HG03565 (cell line): ENCODE data around the gene IL17REL.

Source experiments
- ATAC-seq: cut with Tn5 transposase; IDR thresholded peaks from one replicate; pipeline ENCODE4 v1.9.1; 2021; ENCODE audit warnings: mild to moderate bottlenecking, moderate library complexity; ENCODE audit not compliant: unreplicated experiment

Gene IL17REL

GRCh38 chr22:50046481-50047245, 34.1 kb upstream of the IL17REL start:
- ATAC-seq: no peak

DNA sequence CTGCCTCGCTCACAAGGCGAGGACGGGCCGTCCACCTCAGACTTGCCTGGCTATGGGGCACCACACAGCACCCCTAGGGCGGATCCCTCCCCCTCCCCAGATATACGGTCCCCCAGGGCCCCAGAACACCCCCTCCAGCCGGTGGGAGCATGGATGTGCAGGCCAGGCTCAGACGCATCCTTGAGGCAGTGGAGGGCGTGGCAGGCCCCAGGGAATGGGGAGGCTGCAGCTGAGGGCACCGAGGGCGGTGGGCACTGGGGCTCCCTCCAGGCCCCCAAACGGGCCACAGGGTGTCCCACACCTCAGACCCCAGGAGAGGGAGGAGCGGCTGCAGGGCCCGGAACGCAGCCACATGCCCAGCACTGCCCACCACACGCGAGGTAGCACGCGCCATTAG, 33.5 kb upstream of the IL17REL start:
- ATAC-seq: no peak

- ATAC-seq: no peak
Observed at GRCh38 chr22:50045211-50046018, 32.9 kb upstream of the IL17REL start.

DNA sequence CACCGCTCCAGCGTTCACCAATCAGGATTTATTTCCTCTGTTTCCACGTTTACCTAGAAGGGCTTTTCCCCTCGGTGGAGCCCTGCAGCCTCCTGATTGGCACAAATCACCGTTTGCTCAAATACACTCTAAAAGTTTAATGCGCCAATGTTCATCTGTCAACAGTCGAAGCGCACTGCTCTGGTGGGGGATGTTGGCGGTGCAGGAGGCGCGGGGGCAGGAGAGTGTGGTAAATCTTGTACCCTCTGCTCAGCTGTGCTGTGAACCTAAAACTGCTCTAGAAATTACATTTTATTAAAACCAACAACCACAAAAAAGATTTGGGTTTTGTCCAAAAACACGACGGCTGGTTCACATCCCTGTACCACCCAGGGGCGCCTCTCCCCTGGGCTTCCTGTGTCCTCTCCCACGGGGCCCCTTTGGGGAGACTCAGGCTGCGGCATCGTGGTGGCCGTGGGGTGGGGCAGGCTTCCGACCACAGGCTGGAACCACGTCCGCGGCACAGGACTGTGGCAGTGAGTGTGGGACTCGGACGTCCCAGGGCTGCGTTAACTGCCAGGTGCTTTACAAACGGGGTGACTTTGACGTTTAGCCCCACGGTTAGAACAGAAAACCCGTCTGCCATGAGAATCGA, 32.0 kb upstream of the IL17REL start:
- ATAC-seq: no peak

- no peak for ATAC-seq
Observed at GRCh38 chr22:50041361-50042065, 28.9 kb upstream of the IL17REL start.

DNA sequence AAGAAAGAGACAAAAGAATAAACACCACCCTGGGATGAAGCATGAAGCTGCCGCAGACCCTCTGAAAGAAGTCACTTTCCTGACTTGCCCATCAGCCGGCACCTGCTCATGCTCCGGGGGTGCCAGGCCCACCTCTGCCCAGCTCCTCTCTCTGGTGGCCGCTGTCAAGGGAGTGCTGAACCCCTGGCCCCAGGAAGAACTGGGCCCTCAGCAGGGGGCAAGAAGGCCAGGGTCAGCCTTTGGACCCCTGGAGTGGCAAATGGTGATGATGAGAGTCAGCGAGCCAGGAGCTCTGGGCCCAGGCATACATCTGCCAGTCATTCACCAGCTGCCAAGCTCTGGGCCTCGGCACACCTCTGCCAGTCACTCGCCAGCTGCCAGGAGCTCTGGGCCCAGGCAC, 28.2 kb upstream of the IL17REL start:
- ATAC-seq: no peak

GRCh38 chr22:50039669-50040443, 27.3 kb upstream of the IL17REL start:
- ATAC-seq: no peak

DNA sequence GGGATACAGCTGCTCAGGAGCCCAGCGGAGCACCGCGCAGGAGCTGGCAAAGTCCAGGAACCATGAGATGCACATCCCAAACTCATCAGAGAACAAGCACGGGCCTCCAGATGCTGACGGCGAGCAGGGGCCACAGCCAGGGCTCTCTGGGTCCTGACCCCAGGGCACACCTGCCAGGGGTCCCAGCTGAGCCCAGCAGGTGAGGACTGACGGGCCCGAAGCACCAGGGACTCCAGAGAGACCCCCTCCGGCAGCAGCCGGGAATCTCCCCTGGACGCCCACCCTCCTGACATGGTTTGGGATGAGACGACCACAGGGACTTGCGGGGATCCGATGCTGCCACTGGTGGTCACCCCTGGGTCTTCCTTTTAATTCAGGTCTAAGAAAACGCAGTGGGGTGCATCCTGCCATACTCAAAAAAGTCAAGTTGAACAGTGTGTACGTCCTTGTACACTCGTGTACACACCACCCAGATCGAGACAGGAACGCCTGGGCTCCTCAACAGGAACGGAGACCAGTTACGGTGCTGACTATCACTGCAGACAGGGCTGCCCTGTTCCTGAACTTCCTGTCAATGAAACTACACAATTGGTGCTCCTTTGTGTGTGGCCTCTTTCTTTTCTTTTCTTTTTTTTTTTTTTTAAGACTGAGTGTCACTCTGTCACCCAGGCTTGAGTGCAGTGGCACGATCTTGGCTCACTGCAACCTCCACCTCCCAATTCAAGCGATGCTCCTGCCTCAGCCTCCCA, 23.6 kb upstream of the IL17REL start:
- no peak for ATAC-seq

DNA sequence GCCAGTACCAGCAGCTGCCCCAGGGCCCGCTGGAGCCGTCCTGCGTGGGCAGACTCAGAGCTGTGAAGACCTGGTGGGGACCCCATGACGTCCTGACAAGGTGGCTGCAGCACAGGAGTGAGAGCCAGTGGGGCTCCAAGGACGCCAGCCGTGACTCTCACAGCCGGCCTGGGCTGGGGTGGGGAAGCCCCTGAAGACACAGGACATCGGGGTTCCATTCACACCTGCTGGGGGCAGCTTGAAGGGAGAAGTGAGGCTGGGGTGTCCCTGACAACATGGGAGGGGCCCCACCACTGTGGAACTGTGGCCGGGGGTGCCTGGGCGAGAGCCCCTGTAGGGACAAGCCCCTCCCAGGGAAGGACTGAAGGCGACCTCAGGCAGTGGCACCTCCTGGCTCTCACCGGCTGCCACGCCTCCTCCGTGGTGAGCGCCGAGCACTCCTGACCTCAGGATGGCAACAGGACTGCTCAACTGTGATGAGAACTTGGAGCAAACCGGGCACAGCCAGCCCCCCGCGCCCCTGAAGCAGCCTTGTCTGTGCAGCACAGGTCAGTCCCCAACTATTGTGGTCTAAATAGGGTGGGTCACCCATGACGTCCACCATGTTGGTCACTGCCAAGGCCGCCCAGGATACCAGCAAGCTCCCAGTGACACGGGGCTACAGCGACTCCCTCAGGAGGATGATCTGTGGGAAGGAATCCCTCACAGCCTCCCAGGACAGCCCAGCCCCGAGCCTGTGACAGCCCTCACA, 22.7 kb upstream of the IL17REL start:
- ATAC-seq: no peak

DNA sequence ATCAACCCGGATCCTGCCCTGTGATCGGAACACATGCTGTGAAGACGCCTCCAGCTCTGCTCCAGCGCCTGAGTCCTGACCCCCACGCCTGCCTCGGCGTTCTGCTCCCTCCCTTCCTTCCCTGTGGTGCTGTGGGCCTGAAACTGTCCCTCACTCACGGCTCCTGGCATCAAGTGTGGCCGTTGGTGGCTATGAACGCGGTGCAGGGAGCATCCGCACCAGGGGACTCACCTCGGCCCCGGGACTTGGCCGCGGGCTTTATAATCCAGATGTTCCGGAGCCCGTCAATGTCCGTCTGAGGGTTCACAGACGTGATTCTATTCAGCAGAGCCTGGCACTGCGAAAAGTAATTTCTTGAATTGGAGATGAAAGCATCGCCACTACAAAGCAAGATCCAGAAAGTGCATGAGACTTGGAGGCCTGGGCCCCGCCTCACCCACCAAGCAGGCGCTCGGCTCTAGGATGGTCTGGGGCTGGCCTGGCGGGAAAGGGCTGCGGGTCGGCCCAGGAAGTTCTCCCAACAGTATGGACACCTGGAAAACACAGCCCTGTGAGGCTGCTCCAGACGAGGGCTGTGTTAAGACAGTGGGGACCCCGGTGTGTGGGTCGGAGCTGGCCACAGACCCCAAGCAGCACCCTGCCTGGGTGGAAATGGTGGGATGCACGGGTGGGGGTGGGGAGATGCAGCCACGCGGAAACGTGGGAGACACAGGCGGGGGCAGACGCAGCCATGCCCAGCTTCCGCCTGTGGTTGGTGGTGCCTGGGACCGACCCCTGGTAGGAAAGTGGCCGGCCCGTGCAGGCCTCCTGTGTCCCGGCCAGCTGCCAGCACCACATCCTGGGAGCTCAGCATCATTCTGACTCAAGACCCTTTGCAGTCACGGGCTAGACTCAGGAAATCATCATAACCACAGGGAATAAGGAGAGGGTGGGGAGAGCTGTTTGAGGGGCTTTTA, 21.8 kb upstream of the IL17REL start:
- no peak for ATAC-seq

DNA sequence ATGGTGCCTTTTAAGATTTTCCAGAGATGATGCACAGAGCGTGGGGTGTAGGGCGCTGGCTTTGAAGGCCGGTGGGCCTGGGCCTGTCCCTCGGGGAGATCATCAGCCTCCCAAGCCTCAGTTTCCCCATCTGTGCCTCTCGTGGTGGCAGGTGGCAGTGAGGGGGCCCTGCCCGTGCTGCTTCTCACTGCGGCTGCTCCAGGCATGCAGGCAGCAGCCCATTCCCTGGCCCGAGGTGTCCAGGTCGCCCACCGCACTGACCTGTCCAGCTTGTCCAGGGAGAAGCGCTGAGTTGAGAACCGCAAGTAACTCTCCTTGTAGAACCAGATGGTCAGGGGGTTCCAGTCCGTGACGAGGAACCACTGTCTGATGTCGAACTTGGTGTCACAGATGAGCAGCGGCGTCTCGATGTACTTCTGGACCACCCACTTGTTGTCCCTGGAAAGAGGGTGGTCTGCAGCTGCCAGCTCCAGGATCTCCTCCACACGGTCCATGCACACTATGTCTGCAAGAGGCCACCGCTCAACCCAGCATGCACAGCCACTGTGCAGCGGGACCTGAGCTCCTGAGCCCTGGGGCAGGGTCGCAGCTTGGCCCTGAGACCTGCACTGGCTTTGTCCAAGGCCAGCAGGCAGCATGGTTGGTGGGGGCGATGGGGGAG, 20.5 kb upstream of the IL17REL start:
- ATAC-seq: no peak

DNA sequence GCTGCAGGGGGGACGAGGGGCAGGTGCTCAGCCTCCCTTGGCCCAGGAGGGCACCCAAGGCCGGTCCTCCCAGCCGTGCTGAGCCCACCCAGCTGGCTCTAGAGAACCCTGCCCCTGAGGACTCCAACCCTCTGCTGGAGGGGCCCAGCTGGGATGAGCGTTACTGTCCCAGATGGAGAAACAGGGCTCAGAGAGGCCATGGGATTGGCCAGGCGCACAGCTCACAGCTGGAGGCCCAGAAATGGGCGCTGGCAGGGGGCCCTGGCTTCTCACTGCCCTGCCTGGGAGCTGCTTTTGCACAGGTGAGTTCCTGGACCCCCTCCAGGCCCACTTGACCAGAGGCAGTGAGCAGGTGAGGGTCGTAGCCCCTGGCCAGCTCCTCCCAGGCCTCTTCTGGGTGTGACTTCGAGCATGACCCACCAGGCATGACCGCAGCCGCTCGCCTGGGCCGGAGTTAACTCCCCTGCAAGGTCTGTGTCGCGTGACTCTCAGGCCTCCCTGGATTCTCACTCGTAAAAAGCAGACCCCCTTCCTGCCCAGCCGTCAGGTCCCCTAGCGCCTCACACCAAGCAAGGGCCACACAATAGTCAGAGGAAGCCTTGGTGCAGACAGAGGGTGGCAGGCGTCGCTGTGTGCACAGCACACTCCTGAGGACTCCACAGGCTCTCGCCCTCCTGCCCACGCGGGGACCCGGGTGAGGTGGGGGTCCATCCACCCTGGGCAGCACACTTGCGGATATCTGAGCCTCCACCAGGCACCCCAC, 19.7 kb upstream of the IL17REL start:
- ATAC-seq: no peak

- no peak for ATAC-seq
Observed at GRCh38 chr22:50031189-50032091, 18.9 kb upstream of the IL17REL start.

DNA sequence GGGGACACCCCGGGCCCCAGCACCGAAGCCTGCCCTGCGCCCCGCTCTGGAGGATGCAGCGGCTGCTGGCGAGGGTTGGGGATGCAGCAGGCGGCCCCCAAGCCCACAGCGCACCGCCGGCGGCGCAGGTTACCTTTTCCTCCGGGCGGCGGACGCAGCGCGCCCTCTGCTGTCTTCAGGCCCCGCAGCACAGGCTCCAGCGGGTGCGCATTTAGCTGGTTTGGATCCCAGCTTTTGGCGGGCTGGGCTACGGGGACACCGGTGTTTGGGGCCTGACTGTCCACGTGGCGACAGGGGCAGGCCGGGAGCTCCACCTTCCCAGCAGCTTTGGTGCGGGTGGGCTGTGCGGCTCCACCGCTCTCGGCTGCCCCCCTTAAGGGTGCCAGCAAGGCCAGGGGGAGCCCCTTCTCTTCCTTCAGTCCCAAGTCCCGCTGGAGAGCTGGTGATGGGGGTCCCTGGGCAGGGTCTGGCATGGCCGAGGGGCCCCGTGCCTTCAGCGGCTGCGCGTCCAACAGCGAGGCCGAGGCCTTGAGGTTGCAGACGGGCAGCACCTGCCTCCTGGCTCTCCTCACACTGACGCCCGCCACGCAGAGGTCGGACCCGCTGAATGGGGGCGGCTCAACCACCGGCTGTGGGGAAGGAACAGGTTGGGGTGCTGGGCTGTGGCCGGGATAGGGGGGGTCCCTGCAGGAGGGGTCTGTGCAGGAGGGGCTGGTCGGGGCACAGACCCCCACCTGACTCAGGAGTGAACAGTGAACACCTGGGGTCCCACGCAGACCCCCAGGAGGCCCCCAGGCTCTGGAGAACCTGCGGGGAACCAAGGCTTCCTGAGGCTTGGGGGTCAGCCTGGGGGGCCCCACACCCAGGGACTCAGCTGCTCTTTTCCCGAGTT, 18.0 kb upstream of the IL17REL start:
- no peak for ATAC-seq
